Measurements from ENCODE around the gene NME1.
"Not testable (repeated sequence)": the region's sequence is repeated elsewhere in the genome, so short reads cannot be mapped to it uniquely, and the experiment has no call there.

DNA sequence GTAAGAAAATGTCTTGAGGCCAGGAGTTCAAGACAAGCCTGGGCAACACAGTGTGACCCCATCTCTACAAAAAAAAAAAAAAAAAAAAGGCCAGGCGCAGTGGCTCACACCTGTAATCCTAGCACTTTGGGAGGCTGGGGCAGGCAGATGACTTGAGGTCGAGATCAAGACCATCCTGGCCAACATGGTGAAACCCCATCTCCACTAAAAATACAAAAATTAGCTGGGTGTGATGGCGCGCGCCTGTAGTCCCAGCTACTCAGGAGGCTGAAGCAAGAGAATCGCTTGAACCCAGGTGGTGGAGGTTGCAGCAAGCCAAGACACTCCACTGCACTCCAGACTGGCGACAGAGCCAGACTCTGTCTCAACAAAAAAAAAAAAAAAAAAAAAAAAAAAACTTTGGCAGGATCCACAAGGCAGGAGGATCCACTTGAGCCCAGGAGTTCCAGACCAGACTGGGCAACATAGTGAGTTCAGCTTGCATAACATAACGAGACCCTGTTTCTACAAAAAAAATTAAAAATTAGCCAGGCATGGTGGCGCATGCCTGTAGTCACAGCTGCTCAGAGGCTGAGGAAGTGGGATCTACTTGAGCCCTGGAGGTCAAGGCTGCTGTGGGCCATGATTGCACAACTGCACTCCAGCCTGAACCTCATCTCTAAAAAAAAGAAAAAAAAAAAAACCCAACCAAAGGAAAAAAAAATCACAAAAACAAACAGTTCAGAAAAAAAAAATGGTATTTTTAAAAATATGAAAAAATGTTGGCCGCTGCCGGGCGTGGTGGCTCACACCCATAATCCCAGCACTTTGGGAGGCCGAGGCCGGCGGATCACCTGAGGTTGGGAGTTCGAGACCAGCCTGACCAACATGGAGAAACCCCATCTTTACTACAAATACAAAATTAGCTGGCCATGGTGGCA is 40.8 kb upstream of the NME1 start:
- TF ChIP-seq, protein P1, sequence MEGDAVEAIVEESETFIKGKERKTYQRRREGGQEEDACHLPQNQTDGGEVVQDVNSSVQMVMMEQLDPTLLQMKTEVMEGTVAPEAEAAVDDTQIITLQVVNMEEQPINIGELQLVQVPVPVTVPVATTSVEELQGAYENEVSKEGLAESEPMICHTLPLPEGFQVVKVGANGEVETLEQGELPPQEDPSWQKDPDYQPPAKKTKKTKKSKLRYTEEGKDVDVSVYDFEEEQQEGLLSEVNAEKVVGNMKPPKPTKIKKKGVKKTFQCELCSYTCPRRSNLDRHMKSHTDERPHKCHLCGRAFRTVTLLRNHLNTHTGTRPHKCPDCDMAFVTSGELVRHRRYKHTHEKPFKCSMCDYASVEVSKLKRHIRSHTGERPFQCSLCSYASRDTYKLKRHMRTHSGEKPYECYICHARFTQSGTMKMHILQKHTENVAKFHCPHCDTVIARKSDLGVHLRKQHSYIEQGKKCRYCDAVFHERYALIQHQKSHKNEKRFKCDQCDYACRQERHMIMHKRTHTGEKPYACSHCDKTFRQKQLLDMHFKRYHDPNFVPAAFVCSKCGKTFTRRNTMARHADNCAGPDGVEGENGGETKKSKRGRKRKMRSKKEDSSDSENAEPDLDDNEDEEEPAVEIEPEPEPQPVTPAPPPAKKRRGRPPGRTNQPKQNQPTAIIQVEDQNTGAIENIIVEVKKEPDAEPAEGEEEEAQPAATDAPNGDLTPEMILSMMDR (IDR thresholded peaks at IDR 0.05) = not testable (repeated sequence)
- TF ChIP-seq POLR2AphosphoS5 (IDR thresholded peaks at IDR 0.05) = peak; percentile 34 to 48 (median 41)
